ENCODE data around the gene B4GALT5.
A peak's percentile ranks its signal among the peaks of the same experiment; 100 is the strongest.
"Not testable (repeated sequence)": the region's sequence is repeated elsewhere in the genome, so short reads cannot be mapped to it uniquely, and the experiment has no call there.

Gene B4GALT5

GRCh38 chr20:49681850-49682216 lies 31.8 kb downstream of the B4GALT5 start:
- FAIRE-seq (no peak), DNase-seq (ENCODE audit: low spot score) (no peak)

- FAIRE-seq (no peak), DNase-seq (ENCODE audit: low spot score) (no peak)
These were observed 33.2 kb downstream of the B4GALT5 start for GRCh38 chr20:49680484-49680883.

GRCh38 chr20:49679634-49680033 lies 34.0 kb downstream of the B4GALT5 start:
- FAIRE-seq = no peak

GRCh38 chr20:49677777-49678758 lies 35.6 kb downstream of the B4GALT5 start:
- DNase-seq (ENCODE audit: low spot score) (no peak), FAIRE-seq (no peak)

More at GRCh38 chr20:49679634-49680033, 34.0 kb downstream of the B4GALT5 start:
- DNase-seq (ENCODE audit: low spot score) = no peak

- no peak for FAIRE-seq
- peak; percentile 71 for DNase-seq (ENCODE audit: low spot score)
These were observed 36.9 kb downstream of the B4GALT5 start for GRCh38 chr20:49676581-49677291.

- peak; percentile 72 for DNase-seq (ENCODE audit: low spot score)
- no peak for FAIRE-seq
These were observed 38.1 kb downstream of the B4GALT5 start for GRCh38 chr20:49675368-49676151.

- FAIRE-seq (no peak), DNase-seq (ENCODE audit: low spot score) (peak; percentile 91)
These were observed 39.0 kb downstream of the B4GALT5 start for GRCh38 chr20:49674383-49675352.

- FAIRE-seq (no peak), DNase-seq (ENCODE audit: low spot score) (no peak)
These were observed 41.5 kb downstream of the B4GALT5 start for GRCh38 chr20:49672096-49672664.

GRCh38 chr20:49671433-49671832 lies 42.2 kb downstream of the B4GALT5 start:
- FAIRE-seq = no peak
- no peak for DNase-seq (ENCODE audit: low spot score)

- no peak for FAIRE-seq
- DNase-seq (ENCODE audit: low spot score) = no peak
These were observed 44.0 kb downstream of the B4GALT5 start for GRCh38 chr20:49669601-49670189.

GRCh38 chr20:49668878-49669195 lies 44.8 kb downstream of the B4GALT5 start:
- DNase-seq (ENCODE audit: low spot score); FAIRE-seq: not testable (repeated sequence)

- FAIRE-seq = no peak
- no peak for DNase-seq (ENCODE audit: low spot score)
These were observed 45.3 kb downstream of the B4GALT5 start for GRCh38 chr20:49668181-49668877.

GRCh38 chr20:49666911-49667310 lies 46.8 kb downstream of the B4GALT5 start:
- no peak for DNase-seq (ENCODE audit: low spot score)
- FAIRE-seq = no peak

GRCh38 chr20:49665796-49666195 lies 47.9 kb downstream of the B4GALT5 start:
- DNase-seq (ENCODE audit: low spot score) = no peak
- FAIRE-seq = no peak

- no peak for FAIRE-seq
- DNase-seq (ENCODE audit: low spot score) = no peak
These were observed 48.9 kb downstream of the B4GALT5 start for GRCh38 chr20:49664612-49665313.

GRCh38 chr20:49663112-49663511 lies 50.6 kb downstream of the B4GALT5 start:
- DNase-seq (ENCODE audit: low spot score) (no peak), FAIRE-seq (no peak)

GRCh38 chr20:49661560-49662329 lies 51.9 kb downstream of the B4GALT5 start:
- FAIRE-seq (no peak), DNase-seq (ENCODE audit: low spot score) (no peak)

GRCh38 chr20:49660912-49661311 lies 52.8 kb downstream of the B4GALT5 start:
- no peak for FAIRE-seq

More at GRCh38 chr20:49660912-49661311, 52.8 kb downstream of the B4GALT5 start:
- DNase-seq (ENCODE audit: low spot score) = no peak

All from urothelium cell line (cell line).